Pulmonary artery endothelial cell (primary cell): ENCODE data around the gene CGNL1. TPM values are rescaled to one million over a fixed set of nuclear protein-coding genes. Genes with fewer than 3 reads are reported as not detected.

Source experiments
- DNase-seq: peaks from one replicate; pipeline ENCODE4 v3.0.0-alpha.2; 2011; ENCODE audit warnings: low read depth, low spot score
- total RNA-seq: library from RNA; depleted of rRNA; stranded (reverse); fragments of >200 nt; gene quantifications from 2 replicates; pipeline ENCODE4 v1.2.3, GENCODE V29; 2014

Gene CGNL1, protein sequence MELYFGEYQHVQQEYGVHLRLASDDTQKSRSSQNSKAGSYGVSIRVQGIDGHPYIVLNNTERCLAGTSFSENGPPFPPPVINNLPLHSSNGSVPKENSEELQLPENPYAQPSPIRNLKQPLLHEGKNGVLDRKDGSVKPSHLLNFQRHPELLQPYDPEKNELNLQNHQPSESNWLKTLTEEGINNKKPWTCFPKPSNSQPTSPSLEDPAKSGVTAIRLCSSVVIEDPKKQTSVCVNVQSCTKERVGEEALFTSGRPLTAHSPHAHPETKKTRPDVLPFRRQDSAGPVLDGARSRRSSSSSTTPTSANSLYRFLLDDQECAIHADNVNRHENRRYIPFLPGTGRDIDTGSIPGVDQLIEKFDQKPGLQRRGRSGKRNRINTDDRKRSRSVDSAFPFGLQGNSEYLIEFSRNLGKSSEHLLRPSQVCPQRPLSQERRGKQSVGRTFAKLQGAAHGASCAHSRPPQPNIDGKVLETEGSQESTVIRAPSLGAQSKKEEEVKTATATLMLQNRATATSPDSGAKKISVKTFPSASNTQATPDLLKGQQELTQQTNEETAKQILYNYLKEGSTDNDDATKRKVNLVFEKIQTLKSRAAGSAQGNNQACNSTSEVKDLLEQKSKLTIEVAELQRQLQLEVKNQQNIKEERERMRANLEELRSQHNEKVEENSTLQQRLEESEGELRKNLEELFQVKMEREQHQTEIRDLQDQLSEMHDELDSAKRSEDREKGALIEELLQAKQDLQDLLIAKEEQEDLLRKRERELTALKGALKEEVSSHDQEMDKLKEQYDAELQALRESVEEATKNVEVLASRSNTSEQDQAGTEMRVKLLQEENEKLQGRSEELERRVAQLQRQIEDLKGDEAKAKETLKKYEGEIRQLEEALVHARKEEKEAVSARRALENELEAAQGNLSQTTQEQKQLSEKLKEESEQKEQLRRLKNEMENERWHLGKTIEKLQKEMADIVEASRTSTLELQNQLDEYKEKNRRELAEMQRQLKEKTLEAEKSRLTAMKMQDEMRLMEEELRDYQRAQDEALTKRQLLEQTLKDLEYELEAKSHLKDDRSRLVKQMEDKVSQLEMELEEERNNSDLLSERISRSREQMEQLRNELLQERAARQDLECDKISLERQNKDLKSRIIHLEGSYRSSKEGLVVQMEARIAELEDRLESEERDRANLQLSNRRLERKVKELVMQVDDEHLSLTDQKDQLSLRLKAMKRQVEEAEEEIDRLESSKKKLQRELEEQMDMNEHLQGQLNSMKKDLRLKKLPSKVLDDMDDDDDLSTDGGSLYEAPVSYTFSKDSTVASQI
- 43.8 and 50.1 TPM in 2 replicates for total RNA-seq

DNA sequence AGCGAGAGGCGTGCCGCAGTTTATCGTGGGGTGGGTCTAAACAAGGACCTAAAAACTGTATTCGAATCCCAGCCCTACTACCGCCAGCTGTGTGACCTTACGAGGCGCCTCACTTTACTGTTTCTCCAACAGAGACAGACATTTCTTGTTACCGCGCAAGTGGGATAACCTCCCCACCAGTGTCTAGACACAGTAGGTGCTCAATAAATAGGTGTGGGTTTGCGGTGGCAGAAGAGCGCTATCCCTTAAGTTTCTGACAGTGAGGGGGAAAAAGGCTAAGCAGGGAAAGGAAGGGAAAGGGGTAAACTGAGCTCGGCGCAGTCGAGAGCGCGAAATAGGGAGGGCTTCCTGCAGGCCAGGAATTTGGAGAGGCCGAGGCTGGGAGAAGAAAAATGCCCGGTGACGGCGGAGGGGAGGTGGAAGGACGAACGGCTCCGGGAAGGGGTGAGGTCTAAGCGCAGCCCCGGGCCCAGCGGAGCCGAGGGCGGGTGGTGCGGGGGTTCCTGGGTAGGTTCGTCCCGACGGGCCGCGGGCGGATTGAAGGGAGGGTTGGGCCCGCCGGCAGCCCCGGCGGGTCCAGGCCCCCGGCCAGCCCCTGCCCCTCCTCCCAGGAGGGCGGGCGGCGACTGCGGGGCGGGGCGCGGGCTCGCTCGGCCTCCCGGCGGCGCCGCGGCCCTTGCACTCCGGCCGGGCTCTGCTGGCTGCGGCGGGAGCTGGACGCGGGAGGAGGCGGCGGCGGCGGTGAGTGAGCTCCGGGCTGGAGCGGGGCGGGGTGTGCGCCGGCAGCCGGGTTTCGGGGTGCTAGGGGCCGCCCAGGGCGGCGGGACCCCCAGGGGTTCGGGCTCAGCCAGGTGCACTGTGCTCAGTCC lies at the start of gene CGNL1:
Gene CGNL1 (plus strand): TSS at position 679 of the 869 bp plus-strand sequence. CDS start 61,495 bp downstream, outside the sequence.
- DNase-seq: no peak

DNA sequence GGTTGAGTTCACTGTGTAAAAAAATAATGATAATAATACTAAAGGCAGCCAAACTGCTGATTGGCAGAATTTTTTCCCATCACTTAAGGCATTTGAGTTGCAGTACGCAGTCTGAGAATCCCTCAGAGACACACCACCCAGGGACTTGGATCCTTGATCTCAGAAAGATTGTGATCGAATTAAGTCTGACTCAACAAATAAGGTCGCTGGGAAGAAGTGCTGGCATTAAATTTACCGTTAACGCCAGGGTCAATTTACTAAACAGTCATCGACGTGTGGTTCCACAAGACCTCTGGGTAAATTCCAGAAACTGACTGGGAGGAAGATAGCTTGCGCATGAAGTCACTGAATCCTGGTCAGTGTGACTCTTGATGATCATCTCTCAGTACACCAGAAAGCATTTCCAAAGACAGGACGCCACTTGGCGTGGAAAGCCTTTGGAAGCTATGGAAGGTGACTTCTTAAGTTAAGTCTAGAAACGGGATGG lies 48.3 kb upstream of the CGNL1 start:
- DNase-seq: no peak

DNA sequence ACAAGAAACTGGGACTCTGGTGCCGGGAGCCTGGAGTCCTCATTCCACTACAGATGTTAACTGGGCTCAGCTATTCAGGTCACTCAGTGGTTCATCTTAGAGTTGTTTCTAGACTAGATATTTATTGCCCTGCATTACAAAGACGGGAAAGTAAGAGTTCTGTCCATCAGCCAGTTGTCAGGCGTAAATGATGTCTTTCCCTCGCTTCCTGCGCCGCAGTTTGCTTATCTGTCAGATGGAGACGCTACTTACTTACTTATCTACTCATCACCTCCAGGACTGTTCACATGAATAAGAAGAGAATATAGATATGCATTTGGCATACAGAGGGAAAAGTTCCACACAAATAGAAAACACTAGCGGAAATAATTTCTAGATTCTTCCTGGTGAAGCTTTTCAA lies 47.8 kb upstream of the CGNL1 start:
- DNase-seq: no peak

DNA sequence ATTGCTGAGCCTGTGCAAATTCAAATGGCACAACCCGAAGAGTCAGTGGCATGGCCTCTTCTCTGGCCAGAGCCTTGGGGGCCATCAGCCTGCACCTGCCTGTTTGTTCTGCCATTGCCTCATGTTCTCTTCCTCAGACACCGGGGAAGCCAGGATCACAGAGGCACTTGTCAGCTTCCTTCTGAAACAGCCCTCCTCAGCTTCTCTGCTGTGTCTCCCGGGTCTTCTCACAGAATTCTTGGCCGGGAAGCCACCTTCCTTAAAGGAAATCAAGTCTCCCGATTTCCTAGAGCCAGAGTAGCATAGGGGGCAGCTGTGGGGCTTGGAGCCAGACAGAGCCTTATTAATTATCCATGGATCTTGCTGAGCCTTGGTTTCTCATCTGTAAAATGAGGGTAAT lies 47.4 kb upstream of the CGNL1 start:
- no peak for DNase-seq

DNA sequence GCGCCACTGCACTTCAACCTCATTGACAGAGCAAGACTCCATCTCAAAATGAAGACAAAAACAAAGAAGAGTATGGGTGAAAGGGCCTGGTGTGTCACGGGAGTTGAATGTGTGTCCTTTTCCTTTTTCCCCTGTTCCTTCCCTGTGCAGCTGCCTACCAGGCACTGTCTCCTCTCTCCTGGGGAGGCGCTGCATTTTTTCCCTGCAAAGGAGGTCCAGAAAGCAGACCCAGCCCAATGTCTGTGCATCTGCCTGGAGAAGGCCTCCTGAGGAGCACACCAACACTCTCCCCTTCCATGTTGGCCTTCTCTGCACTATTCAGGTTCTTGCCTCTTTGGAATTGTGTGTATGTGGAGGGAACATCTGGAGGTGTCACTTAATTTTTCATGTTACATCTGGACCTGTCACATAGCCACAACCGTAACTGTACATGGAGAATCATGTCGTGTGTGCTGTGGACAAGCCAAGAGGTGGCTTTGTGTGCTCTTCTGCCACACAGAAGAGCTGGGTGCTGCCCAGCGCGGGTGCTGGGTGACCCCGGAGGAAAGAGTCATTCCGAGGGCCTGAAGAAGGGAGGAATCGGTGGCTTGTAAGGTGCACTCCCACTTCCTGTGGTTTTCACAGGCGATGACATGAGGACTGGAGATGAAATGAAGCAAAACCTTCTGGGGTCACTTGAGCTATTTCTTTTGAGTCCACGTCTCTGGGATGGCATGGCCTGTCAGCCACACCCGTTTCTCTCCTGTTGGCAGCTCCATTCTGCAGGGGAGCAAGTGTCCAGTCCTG lies 46.5 kb upstream of the CGNL1 start:
- DNase-seq: no peak

DNA sequence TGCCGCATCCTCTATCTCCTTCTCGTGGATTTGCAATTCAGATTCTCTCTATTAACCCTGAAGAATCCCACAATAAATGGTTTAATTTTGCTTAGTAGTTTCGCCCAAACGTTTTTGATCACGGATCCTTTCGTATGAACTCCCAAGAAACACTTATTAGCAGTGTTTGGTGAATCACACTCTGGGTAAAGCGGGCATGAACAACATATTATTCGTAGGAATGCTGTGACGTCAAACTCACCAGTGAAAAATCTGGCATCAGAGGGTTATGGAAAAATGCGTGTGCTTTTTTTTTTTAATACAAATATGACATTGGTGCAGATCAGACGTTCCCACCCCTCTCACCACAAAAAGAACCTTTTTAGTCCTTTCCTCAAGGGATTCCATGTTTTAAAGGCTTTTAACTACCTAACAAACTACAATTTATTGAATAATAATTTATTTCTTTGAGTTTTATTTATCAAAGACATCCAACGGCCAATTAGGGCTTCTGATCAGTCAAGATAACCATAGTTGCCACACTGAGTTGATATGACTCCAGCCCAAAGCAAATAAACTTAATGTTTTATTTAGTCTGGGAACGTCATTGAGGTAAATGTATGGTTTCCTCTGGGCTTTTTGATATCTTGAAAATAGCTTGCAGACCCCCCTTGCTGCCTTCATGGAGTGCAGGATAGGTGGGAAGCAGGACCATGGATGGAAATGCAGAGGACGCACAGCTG lies 45.5 kb upstream of the CGNL1 start:
- DNase-seq: no peak

DNA sequence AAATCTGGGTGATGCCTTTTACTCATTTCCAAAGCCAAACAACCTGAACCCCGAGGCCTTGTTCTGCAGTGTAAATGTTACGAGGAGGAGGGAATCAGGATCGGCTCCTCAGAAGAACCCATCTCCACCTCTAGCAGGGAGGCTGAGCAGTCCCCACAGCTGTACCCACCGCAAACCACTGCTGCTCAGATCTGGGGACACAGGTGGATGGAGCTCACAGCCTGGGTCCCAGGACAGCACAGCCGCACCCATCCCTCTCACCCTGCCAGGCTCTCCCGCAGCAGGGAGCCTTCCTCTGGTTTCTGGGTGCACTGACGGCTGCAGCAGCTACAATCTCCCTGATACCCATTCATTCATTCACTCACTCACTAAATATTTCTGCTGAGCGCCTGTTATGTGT lies 44.0 kb upstream of the CGNL1 start:
- no peak for DNase-seq

DNA sequence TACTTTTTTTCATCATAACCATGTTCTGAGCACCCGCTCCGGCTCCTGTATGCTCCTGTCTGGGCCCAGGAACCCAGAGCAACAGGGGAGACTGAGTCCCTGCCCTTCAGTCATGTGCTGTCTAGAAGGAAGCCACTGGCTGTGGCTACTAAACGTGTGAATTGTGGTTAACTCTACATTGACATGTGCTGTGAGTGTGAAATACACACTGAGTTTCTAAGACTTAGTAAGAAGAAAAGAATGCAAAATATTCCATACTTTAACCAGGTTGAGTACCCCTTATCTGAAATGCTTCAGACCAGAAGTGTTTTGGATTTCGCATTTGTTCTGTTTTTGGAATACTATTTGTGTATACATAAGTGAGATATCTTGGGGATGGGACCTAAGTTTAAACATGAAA lies 42.8 kb upstream of the CGNL1 start:
- DNase-seq: no peak

DNA sequence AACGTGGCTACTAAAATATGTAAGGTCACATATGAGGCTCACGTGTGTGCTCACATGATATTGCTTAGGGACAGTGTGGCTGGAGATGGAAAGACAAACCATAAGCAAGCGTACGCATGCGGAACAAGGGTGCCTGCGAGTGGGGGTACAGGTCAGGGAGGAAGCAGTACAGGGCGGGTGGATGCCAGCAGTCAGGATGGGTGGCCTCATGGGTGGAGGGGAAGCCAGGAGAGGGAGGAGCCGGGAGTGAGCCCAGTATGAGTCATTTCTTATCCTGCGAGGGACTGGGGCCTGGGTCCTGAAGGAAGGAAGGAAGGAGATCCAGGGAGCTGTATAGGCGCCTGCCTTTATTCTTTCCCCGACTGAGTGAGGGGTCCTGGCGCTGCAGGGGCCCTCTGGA lies 42.0 kb upstream of the CGNL1 start:
- peak; percentile 37 for DNase-seq

DNA sequence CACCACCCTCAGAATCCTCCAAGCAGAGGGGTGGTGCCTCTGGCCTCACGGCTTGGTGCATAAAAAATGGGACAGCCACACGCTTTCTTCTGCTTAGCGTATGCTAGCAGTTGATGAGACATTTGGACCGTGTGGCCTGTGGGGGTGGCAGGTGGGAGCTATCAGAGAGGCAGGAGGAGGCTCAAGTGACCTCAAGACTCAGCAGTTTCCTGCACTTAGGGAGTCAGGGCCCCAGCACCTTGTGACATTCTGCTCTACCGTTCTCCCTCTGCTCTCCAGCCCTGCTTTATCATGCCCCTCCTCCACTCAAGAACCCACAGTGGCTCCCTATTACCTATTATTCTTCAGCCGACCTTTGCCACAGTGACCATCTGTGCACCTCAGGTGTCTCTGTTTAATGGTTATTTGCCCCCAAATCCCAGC lies 41.0 kb upstream of the CGNL1 start:
- no peak for DNase-seq

DNA sequence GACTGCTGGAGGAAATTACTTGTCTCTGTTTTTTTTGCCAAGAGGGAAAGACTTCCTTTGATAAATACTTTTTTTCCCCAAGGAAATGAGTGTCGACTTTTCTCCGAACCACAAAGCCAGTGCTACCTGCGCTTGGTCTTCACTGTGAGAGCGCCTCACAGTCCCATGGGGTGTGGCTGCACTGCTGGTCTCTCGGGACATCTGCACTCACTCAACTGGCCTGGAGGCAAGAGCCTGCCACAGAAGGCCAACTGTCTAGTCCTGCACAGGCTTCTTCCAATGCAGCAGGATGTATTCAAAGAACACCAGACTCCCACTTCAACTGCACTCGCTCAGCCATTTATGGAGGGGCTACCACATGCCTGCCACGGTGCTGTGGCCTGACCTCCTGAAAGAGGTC lies 40.6 kb upstream of the CGNL1 start:
- DNase-seq: no peak

DNA sequence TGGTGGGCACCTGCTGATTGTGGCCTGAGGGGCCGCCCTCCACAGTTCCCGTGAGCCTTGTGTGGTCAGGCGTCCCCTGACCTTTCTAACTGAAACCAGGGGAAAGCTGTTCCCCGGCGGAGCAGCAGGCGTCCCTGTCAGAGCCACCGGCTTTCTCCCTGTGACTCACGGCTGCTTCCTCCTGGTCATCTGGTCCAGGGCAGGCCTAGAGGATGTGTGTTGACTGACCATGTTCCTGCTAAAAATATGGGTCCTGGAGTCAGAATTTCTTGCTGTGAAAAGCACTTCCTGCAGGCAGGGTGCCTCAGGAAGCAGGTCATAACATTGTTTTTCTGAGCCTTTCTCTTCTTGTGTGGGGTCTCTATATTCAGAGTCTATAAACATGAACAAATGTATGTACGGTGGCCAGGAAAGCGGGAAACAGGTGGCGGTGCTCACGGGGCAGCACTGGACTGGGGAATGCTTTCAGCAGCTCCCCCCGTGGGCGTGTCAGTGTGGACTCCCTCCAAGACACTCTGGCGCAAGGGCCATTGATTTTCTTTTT lies 38.4 kb upstream of the CGNL1 start:
- DNase-seq: peak; percentile 98

DNA sequence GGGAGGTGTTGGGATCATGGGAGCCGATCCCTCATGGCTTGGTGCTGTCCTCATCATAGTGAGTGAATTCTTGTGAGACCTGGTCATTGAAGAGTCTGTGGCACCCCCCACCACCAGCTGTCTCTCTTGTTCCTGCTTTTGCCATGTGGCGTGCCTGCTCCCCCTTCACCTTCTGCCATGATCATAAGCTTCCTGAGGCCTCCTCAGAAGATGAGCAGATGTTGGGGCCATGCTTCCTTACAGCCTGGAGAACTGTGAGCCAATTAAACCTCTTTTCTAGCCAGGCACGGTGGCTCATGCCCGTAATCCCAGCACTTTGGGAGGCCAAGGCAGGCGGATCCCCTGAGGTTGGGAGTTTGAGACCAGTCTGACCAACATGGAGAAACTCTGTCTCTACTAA lies 37.0 kb upstream of the CGNL1 start:
- DNase-seq: no peak

DNA sequence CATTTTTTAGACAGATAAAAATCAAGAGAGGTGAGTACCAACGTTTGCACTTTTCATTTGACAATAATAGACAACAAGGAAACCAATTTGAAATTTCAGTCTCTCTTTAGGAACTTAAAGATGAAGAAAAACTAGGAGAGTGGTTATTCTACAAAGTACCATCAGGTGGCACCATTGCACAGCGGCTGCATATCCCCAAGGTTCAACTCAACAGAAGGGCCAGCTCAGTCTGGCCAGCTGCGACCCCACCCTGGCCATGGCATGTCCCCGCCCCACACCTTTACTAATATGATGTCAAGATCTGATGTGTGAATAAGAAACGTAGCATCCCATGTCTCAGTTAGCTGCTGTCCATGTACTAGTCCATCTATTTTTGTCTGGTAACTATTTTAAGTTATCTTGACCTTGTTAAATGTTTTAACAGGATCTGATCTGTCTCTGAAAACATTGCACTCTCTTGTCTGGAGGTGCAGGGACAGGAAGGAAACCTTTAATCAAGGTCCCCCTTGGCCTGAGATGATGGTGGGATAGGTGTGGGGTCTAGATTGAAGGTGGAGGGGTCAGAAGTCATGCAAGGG lies 35.5 kb upstream of the CGNL1 start:
- DNase-seq: no peak

DNA sequence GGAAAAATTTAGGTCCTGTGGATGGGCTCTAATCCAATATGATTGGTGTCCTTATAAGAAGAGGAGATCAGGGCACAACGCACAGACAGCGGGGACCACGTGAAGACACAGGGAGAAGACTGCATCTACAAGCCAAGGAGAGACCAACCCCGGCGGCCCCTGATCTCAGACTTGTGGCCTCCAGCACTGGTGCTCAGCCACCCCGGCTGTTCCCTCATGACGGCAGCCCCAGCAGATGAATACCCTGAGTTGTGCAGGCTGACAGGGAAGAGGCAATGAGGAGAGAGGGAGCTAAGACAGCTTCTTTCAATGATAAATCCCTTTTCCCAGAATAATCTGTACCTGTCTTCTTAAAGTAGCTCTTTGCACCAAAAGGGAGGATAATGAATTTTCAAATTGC lies 33.3 kb upstream of the CGNL1 start:
- DNase-seq: no peak

DNA sequence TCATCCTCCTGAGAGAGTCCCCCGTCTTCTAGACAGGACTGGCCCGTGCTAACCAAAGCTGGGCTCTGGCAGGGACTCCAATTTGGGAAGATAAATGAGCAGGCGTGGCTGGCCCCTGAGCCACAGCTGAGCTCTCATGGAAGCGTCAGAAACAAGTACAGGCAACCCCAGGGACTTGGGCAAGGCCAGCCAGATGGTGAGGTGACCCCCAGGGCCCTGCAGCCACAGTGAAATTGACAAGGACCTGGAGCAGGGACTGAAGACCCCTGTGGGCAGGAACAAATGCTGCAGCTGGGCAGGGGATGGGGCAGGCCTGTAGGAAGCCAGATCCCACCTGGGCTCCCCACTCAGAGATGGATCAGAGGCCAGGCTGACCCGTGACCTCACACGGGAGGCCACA lies 32.8 kb upstream of the CGNL1 start:
- DNase-seq: no peak

DNA sequence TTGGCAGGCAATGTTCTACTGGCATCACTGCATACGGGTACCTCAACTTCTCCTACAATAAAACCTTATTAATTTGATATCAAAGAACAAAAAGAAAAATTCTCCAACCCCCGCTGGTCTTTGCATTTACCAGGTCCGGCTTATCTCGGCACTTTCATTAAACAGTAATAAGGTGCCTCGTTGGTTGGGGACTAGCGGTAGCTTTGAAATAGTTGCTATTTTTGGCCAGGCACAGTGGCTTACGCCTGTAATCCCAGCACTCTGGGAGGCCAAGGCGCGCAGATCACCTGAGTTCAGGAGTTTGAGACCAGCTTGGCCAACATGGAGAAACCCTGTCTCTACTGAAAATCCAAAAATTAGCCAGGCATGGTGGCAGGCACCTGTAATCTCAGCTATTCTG lies 32.0 kb upstream of the CGNL1 start:
- DNase-seq: no peak

DNA sequence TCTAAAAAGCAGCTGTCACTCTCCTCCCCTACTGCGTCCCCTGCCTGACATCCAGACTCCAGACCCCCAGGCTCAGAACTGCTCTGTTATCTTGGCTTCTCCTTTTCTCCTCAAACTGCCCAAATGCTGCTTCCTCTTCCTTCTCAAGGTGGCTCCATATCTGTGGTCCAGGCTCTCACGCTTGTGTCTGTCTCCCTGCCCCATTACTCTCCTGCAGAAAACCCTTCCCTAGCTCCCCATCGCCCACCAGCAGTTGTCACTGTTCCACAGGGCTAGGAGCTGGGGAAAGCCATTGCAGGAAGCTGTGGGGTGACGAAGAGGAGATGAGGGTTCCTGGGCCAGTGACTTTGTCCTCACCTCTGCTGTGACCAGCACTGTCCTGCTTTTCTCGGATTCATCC lies 30.7 kb upstream of the CGNL1 start:
- DNase-seq: no peak
